HepG2 (cell line): ENCODE results near the gene USB1. TPM values are rescaled to one million over a fixed set of nuclear protein-coding genes. Genes with fewer than 3 reads are reported as not detected.

Experiments
- ATF1 ChIP-seq: IDR thresholded peaks from 2 replicates; pipeline ENCODE4 v1.6.1; 2016; ENCODE audit warnings: mild to moderate bottlenecking, control low read depth
- ESRRA ChIP-seq: sonication (generic); formaldehyde crosslinking; IDR thresholded peaks from 2 replicates; pipeline ENCODE4 v1.5.1; 2020; ENCODE audit warnings: mild to moderate bottlenecking, low read depth, missing genetic modification reagents
- GTF3A ChIP-seq: sonication (generic); formaldehyde crosslinking; conservative IDR thresholded peaks from 2 replicates; pipeline ENCODE4 v1.4.0; 2020; ENCODE audit warnings: mild to moderate bottlenecking, missing genetic modification reagents
- ISX ChIP-seq: sonication (generic); formaldehyde crosslinking; conservative IDR thresholded peaks from 2 replicates; pipeline ENCODE4 v1.5.0; 2020; ENCODE audit warnings: missing genetic modification reagents
- JDP2 ChIP-seq: sonication (generic); formaldehyde crosslinking; IDR thresholded peaks from 2 replicates; pipeline ENCODE4 v1.8.1; 2022; ENCODE audit warnings: missing genetic modification reagents, borderline replicate concordance
- KDM5B ChIP-seq: sonication (generic); formaldehyde crosslinking; IDR thresholded peaks from 2 replicates; pipeline ENCODE4 v1.4.0; 2020; ENCODE audit warnings: missing genetic modification reagents, mild to moderate bottlenecking, borderline replicate concordance
- MBD4 ChIP-seq: IDR thresholded peaks from 2 replicates; pipeline ENCODE4 v1.6.1; 2012; ENCODE audit warnings: low read length, inconsistent platforms, borderline replicate concordance
- REPIN1 ChIP-seq: sonication (generic); formaldehyde crosslinking; IDR thresholded peaks from 2 replicates; pipeline ENCODE4 v1.8.0; 2022; ENCODE audit warnings: missing genetic modification reagents, low read depth, mild to moderate bottlenecking, borderline replicate concordance
- TEAD2 ChIP-seq: sonication (generic); formaldehyde crosslinking; IDR thresholded peaks from 2 replicates; pipeline ENCODE4 v1.9.0; 2021; ENCODE audit warnings: missing genetic modification reagents
- ZEB1 ChIP-seq: IDR thresholded peaks from 2 replicates; pipeline ENCODE4 v1.6.1; 2012; ENCODE audit warnings: mild to moderate bottlenecking, low read depth, inconsistent platforms; ENCODE audit not compliant: insufficient replicate concordance
- ZNF430 ChIP-seq: sonication (generic); formaldehyde crosslinking; IDR thresholded peaks from 2 replicates; pipeline ENCODE4 v1.9.0; 2021; ENCODE audit warnings: mild to moderate bottlenecking, missing genetic modification reagents
- ZNF441 ChIP-seq: sonication (generic); formaldehyde crosslinking; IDR thresholded peaks from 2 replicates; pipeline ENCODE4 v1.7.0; 2021; ENCODE audit warnings: missing genetic modification reagents, borderline replicate concordance
- ZZZ3 ChIP-seq: sonication (generic); formaldehyde crosslinking; IDR thresholded peaks from 2 replicates; pipeline ENCODE4 v1.4.0; 2020; ENCODE audit warnings: missing genetic modification reagents, mild to moderate bottlenecking, borderline replicate concordance
- polyA plus RNA-seq, 8 experiments: library from polyadenylated mRNA; depleted of rRNA in 3 of 8; stranded (reverse) in 7 of 8; unstranded in 1 of 8; fragments of >200 nt; fragmentation: Illumina TruSeq in 4 of 8; extraction: Trizol in 4 of 8; gene quantifications; 2 replicates each; pipeline versions ENCODE4 v1.2.1 to v1.2.3, GENCODE V29; 2011 to 2016; ENCODE audit warnings: low read depth in 4 of 8, missing spikeins in 1 of 8, mixed read lengths in 1 of 8; ENCODE audit not compliant: insufficient read depth in 1 of 8
- total RNA-seq, 5 experiments: library from RNA; depleted of rRNA; stranded (reverse); fragments of >200 nt; fragmentation: Illumina TruSeq; extraction: Trizol; gene quantifications; 2 replicates each; pipeline ENCODE4 v1.2.3, GENCODE V29; 2016; ENCODE audit warnings: low read depth in 1 of 5
- TF ChIP-seq, protein P1 (sequence below): sonication (generic); formaldehyde crosslinking; IDR thresholded peaks from 2 replicates; pipeline ENCODE4 v1.5.1; 2020; ENCODE audit warnings: missing genetic modification reagents, mild to moderate bottlenecking, borderline replicate concordance
- TF ChIP-seq, protein P2 (sequence below): sonication (generic); formaldehyde crosslinking; IDR thresholded peaks from 2 replicates; pipeline ENCODE4 v1.4.0; 2020; ENCODE audit warnings: missing genetic modification reagents
- TF ChIP-seq, protein P3 (sequence below), 2 experiments: sonication (generic) in 1 of 2; formaldehyde crosslinking in 1 of 2; IDR thresholded peaks; 2 replicates each; pipeline versions ENCODE4 v1.6.1 to v1.9.0; 2014 to 2022; ENCODE audit warnings: antibody characterized with exemption in 1 of 2, borderline replicate concordance in 1 of 2, inconsistent platforms in 1 of 2, low read depth in 1 of 2, missing genetic modification reagents in 1 of 2

Gene USB1
- total and polyA plus RNA-seq, 2 of the 13 experiments (the other 11 are each of a cell fraction or from before 2014, with no cell fraction given), result 16.7 to 65.4 TPM

DNA sequence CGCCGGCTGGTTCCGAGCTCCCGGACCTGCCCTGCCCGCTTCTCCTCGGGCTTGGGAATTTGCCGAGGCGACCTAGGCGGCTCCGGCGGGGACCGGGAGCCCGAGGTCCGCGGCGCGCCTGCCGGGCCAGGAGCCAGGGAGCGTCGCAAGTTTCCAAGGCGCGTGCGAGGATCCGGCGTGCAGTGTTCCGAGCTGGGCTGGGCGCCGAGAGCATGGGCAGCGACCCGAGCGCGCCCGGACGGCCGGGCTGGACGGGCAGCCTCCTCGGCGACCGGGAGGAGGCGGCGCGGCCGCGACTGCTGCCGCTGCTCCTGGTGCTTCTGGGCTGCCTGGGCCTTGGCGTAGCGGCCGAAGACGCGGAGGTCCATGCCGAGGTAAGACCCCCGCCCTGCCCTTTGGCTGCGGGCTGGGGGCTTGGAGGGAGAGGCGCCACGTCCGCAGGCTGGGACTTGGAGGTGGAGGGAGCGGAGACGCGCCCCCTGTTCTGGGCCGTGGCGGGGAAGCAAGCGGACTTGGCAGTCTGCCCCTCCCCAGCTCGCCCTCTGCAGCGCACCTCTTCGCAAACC lies 25.0 kb downstream of the USB1 start (continued):
- TF ChIP-seq MBD4 (no peak), ESRRA (CRISPR knock-in tag) (no peak), ZZZ3 (CRISPR knock-in tag) (no peak), KDM5B (peak; percentile 12; the same call in 1 of the 2 replicates), ATF1 (CRISPR knock-in tag) (no peak), ZNF441 (no peak), JDP2 (0 out of 2 replicates have a peak, but pooled peaks have one; percentile 2), ISX (no peak; the same call in 1 of the 2 replicates), ZNF430 (CRISPR knock-in tag) (no peak), REPIN1 (no peak; the same call in 1 of the 2 replicates), GTF3A (CRISPR knock-in tag) (no peak), ZEB1 (no peak), TEAD2 (CRISPR knock-in tag) (no peak)
- TF ChIP-seq, protein P1, sequence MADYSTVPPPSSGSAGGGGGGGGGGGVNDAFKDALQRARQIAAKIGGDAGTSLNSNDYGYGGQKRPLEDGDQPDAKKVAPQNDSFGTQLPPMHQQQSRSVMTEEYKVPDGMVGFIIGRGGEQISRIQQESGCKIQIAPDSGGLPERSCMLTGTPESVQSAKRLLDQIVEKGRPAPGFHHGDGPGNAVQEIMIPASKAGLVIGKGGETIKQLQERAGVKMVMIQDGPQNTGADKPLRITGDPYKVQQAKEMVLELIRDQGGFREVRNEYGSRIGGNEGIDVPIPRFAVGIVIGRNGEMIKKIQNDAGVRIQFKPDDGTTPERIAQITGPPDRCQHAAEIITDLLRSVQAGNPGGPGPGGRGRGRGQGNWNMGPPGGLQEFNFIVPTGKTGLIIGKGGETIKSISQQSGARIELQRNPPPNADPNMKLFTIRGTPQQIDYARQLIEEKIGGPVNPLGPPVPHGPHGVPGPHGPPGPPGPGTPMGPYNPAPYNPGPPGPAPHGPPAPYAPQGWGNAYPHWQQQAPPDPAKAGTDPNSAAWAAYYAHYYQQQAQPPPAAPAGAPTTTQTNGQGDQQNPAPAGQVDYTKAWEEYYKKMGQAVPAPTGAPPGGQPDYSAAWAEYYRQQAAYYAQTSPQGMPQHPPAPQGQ (CRISPR knock-in tag), result no peak
- TF ChIP-seq, protein P2, sequence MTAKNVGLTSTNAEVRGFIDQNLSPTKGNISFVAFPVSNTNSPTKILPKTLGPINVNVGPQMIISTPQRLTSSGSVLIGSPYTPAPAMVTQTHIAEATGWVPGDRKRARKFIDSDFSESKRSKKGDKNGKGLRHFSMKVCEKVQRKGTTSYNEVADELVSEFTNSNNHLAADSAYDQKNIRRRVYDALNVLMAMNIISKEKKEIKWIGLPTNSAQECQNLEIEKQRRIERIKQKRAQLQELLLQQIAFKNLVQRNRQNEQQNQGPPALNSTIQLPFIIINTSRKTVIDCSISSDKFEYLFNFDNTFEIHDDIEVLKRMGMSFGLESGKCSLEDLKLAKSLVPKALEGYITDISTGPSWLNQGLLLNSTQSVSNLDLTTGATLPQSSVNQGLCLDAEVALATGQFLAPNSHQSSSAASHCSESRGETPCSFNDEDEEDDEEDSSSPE, result no peak; the same call in 1 of the 2 replicates
- TF ChIP-seq, protein P3, sequence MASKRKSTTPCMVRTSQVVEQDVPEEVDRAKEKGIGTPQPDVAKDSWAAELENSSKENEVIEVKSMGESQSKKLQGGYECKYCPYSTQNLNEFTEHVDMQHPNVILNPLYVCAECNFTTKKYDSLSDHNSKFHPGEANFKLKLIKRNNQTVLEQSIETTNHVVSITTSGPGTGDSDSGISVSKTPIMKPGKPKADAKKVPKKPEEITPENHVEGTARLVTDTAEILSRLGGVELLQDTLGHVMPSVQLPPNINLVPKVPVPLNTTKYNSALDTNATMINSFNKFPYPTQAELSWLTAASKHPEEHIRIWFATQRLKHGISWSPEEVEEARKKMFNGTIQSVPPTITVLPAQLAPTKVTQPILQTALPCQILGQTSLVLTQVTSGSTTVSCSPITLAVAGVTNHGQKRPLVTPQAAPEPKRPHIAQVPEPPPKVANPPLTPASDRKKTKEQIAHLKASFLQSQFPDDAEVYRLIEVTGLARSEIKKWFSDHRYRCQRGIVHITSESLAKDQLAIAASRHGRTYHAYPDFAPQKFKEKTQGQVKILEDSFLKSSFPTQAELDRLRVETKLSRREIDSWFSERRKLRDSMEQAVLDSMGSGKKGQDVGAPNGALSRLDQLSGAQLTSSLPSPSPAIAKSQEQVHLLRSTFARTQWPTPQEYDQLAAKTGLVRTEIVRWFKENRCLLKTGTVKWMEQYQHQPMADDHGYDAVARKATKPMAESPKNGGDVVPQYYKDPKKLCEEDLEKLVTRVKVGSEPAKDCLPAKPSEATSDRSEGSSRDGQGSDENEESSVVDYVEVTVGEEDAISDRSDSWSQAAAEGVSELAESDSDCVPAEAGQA (IDR thresholded peaks at IDR 0.05; ENCODE audit: low read depth), result no peak
- TF ChIP-seq, protein P3 (CRISPR knock-in tag; IDR thresholded peaks at IDR 0.05; ENCODE audit: borderline replicate concordance), result no peak
